ENCODE data around the gene LIPJ.

Gene LIPJ

DNA sequence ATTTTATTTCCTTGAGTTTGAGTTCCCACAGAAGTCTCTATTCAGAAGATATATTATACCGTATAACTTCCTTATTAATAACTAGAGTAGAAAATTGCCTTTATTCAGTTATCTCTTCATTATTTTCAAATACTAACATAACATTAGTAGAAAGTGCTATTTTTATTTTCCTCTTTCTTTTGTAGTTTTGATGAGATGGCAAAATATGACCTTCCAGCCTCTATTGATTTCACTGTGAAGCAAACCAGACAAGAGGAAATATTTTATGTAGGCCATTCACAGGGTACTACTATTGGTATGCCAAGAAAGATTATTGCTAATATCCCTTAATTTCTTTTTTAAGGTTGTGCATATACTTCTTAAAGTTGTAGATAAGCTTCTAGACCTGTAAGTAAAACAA is 7.9 kb downstream of the LIPJ start:
- no peak for DNase-seq (ENCODE audit: low read depth in 4 of 4, low spot score in 1 of 4)

DNA sequence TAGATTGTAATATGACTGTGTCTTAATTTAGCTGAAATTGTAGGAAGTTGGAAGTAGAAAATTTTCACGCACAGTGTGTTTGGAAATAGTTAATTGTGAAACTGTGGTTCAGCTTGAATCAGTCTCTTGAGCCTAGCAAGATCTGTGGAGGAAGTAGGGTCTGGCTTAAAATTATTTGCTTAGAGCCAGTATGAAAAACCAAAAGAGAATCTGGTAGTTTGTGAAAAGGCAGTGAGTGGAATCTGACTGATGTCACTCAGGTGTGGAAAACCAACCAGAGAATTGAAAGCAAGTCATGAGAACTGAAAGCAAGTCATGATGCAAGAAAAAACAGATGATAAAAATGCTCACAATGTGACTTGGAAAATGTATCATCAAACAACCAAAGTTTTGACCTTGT is 11.5 kb downstream of the LIPJ start:
- DNase-seq (ENCODE audit: low read depth in 4 of 4, low spot score in 1 of 4): no peak

DNA sequence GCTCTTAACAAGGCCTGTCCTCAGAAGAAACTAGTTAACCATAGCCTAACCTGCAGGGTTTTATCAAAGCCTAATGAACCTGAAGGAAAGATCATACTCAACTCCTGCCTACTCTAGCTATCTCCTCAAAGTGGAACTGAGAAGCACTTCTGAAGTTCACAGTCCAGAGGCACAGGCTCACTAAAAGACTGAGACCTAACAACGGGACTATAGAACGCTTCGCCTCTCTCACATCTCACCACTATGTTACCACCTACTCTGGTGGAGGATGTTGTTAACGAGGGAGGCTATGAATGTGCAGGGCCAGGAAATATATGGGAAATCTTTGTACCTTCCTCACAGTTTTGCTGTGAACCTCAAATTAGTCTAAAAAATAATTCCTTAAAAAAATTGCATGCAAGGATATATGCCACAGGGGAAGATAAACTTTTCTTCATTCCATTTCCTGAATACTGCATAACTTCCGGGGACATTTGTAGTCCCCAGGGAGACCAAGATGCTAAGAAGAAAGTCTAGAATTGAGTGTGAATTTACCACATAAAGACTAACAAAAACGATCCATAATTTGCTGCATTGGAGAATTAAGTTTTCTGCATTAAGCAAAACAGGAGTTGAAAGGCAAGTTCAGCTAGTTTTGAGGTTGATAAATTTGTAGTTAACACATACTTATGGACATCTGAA is 21.6 kb downstream of the LIPJ start:
- DNase-seq (ENCODE audit: low read depth in 4 of 4, low spot score in 1 of 4): no peak

DNA sequence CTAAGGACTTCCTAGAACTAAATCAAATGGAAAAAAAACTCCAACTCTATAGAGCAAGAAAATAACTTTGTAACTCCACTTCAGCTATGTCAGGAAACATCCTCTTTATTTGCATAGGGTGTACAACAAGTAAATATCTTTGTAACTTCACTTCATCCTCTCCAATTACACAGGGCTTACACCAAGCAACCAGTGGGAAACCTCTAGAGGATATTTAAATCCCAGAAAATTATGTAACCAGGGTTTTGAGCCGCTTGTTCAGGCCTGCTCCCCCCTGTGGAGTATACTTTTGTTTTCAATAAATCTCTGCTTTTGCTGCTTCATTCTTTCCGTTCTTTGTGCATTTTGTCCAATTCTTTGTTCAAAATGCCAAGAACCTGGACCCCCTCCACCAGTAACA is 22.2 kb downstream of the LIPJ start:
- DNase-seq (ENCODE audit: low read depth in 4 of 4, low spot score in 1 of 4): no peak

DNA sequence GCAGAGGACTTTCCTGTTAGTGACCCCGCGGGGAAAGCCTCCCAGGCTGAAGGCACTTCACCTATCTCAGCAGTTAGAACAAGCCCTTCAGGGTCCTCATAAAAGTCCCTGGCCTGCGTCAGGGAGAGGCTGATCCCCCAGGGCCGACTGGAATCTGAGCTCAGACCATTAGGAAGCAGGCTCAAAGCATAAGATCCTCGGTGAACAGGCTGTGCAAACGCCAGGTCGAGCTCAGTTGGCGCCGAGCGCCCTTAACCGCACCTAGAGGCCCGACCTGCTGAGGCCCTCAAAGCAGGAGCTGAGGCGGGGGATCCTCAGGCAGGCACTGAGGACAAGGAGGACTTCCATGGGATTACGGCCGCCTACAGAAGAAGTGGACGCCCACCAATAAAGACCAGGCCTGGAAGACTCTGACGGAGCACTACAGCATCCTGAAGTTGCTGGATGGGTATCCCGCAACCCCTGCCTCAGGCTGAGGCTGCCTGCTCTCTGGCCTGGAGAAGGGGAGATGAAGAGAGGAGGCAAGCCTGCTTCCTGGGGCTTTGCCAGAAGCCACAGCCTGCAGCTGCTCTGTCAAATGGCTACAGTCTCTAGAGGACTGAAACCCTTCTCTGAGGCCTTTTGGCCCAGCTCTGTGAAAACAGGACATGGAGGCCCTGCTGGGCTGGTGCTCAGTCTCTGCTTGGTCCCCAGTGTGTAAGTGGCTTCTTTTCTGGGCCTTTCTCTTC is 29.9 kb downstream of the LIPJ start:
- no peak for DNase-seq (ENCODE audit: low read depth in 4 of 4, low spot score in 1 of 4)

DNA sequence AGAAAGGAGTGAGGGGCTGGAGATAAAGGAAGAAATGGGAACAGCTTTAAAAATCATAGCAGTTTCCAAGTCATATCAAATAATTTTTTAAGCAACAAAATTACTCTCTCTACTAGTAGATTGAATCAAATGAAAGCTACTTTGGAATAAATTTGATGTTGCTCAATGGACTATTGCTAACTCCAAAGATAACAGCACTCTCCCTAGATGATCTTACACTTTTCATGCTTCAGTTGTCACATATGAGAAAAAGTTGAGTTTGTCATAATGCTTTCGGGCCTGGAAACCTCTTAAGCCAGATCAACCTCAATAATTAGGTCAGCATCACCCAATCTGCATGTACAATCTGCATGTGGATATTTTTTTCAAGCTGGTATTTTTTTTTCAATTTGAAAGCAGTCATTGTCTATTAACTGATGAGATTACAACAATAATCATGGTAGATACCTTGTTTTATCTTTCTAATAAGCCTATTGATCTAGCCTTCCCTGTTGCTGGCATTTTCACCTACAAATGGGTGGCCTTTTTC is 31.3 kb downstream of the LIPJ start:
- no peak for DNase-seq (ENCODE audit: low read depth in 4 of 4, low spot score in 1 of 4)

DNA sequence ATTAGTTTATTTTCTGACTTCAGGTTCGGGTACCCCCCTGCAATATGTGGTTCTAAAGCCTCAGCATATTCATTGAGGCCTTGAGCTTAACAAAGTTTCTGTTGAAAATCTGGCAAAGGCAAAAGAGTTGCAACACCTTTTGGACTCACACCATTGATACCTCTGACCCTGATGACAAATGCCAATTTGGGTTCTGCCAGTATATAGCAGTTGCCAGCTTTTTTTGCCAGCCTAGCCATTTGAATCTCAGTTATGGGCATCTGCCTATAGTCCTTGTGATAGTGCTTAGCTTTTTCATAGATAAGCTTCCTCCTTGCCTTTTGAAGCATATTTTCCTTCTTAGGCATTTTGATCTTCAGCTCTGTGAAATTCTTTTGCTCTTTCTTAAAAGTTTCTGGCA is 31.9 kb downstream of the LIPJ start:
- no peak for DNase-seq (ENCODE audit: low read depth in 4 of 4, low spot score in 1 of 4)

DNA sequence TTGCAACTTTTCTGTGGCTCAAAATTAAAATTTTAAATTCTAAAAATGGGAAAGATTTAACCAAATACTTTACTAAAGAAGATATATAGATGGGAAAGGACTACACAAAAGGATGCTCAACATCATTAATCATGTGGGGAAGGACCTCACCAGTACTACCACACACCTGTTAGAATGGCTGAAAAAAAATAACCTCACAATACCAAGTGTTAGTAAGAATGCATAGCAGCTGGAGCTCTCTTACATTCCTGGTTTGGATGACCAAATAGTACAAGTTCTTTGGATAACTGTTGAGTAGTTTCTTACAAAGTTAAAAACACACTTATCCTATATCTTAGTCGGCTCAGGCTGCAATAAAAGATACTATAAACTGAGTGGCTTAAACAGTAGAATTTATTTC is 33.9 kb downstream of the LIPJ start:
- DNase-seq (ENCODE audit: low read depth in 4 of 4, low spot score in 1 of 4): no peak

DNA sequence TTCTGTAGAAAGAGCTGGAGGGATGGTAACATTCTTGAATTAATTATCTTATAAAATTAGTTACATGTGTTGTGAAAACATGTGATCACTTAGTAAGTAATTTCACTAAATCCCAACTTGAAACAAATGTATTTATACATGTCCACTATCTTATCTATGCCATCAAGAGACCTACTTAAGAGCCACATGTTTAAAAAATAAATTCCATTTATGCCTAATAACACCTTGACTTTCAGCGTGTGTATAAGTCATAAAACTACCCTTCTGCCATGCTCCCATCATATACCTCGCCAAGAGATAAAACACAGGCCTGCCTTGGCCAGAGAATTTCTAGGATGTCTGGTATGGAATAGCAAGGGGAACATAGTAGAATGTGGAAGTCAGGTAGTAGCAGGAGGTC is 37.3 kb downstream of the LIPJ start:
- no peak for DNase-seq (ENCODE audit: low read depth in 4 of 4, low spot score in 1 of 4)

DNA sequence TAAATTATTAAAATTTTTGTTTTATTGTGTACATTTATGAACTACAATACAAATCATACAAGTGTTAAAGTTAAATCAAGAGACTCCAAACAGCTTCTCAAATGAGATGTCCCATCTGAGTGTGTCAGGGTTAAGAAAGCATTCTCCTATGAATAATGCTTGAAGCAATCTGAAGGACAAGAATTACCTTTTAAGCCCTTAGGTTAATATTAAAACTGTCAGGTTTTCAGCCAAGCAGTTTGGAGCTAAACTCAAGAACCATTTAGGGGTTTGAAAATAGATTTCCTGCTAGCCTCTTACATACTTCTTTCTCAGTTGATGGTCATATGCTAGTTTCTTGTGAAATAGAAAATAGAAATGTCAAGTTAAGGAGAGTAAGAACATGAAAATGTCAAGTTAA is 38.3 kb downstream of the LIPJ start:
- DNase-seq (ENCODE audit: low read depth in 4 of 4, low spot score in 1 of 4): no peak

DNA sequence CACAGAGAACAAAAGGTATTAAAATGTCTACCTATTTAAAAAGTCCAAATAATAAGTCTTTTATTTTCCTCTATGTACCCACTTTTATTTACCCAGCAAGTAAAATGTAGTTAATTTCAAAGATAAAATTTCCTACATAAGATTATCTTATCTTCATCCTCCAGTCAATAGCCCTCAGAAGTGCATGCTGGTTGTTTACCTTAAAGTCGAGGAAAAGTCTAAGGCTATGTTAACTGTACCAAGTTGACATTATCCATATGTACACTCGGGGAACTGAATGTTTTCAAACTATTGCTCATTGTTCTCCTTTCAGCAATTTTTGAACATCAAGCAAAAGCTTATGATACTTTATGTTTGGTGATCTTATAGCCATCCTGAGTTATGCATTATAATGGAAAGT is 53.6 kb downstream of the LIPJ start:
- no peak for DNase-seq (ENCODE audit: low read depth in 4 of 4, low spot score in 1 of 4)

DNA sequence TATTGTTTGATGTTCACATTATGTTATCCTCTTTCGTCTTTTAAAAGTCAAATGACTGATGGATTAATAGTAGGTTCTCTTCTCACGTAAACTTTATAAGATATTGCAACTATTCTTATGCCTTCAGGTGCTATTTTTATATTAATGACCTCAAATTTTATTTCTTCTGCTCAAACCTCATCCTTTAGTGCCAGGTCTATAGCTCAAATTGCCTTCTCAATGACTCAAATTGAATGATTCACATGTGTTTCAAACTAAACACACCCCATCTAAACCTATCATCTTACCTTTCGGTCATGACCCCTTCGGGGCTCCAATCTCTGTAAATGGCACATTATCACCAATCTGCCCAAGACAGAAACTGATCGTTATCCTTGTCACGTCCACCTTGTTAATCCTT is 55.6 kb downstream of the LIPJ start:
- DNase-seq (ENCODE audit: low read depth in 4 of 4, low spot score in 1 of 4): no peak

DNA sequence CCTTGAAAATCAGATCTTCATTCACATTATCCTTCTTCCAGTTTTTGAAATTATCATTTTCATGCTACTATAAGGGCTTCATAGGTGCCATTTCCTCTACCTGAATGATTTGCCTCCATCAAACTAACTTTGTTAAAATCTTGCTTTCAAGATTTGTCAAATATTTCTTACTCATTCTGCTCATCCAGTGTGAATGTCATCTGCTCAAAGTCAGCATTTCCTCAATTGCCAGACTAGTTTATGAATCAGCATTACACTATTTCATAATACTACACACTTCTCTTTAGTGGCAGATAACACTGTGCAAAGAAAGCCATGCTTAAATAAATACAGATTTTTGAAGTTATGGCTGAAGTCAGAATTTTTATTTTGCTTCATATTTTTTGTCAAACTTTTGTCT is 56.4 kb downstream of the LIPJ start:
- DNase-seq (ENCODE audit: low read depth in 4 of 4, low spot score in 1 of 4): no peak

DNA sequence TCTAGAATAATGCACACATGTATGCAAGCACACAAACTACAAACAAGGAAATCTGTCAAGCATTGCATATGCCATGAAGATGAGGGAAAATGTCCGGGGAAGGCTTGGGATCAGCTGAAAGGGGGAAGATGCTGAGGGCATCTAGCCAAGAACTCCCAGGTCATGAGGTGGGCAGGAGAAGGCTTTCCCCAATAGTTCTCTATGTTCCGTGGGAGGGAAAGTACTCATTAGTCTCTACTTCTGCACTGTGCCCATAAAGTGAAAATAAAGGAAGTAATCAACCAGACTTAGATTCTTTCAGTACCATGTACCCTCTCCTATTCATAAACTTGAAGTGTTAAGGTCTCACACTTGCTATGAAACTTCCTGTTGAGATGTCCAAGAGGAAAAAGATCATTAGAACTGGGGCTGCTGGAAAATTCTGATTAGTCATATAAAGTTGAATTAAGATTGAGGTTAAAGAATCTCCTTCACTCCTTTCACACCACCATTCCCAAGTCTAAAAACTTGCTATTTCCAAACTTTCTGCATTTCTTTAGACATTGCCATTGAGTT is 60.6 kb downstream of the LIPJ start:
- DNase-seq (ENCODE audit: low read depth in 4 of 4, low spot score in 1 of 4): no peak

DNA sequence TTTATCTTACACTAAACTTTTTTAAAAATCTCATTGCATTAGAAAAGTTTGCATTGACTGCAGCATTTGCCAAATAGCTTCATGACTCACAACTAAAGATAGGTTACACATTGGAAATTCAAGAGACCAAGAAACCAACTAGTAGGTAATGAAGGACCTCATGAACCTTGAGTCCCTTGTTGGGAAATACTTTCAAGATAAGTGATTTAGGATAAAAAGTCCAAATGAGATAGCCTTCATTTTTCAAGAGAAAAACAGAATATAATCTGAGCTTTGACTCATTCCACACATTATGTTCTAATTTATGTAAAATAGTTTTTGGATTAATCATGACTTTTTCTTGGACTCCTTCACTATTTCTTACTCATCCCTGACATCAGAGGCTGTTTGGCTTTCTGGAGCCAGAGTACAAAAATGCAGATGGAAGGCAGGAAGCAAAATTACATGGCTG is 64.6 kb downstream of the LIPJ start:
- no peak for DNase-seq (ENCODE audit: low read depth in 4 of 4, low spot score in 1 of 4)

DNA sequence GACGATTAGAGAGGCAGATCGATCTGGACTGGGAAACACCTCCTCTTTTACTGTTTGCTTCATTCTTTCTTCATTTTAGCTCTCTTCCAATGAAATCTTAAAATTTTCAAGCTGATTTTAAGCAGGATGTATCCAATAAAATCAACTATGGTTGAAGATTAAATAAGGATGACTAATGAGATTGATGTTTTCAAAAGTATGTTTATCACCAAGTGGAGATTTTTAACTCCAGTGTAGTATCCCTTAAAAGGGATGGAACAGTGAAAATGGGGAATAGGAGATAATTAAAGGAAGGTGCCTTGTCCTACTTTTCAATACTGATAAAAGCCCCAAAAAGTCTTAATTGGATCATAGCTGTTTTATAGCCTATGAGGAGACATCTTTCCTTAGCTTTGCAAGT is 66.1 kb downstream of the LIPJ start:
- DNase-seq (ENCODE audit: low read depth in 4 of 4, low spot score in 1 of 4): no peak

All from stimulated activated CD4-positive, alpha-beta T cell treated with anti-CD3 and anti-CD28 coated beads, Interleukin-1b, Interleukin-23, amount 100 ng/mL, for 24 hours (primary cell).